ENCODE measurements around the gene TMEM119. TPM values are rescaled to one million over a fixed set of nuclear protein-coding genes. Genes with fewer than 3 reads are reported as not detected.
"Not testable (repeated sequence)": the region's sequence is repeated elsewhere in the genome, so short reads cannot be mapped to it uniquely, and the experiment has no call there.

Gene TMEM119
- polyA plus RNA-seq, 3 donors = 2.3 to 14.7 (median 7.0) TPM

- WGBS, 3 donors = 47 to 90% (median 83%) methylated on average over 14 of the region's 14 CpGs
- H3K27ac ChIP-seq (ENCODE audit: low read depth, low read length) = no peak overlapping the region
Observed at GRCh38 chr12:108619369-108620160, 21.7 kb upstream of the TMEM119 start.

GRCh38 chr12:108618953-108619274, 21.0 kb upstream of the TMEM119 start:
- 81 to 87% (median 86%) methylated on average over 4 of the region's 4 CpGs for WGBS, 3 donors
- not testable (repeated sequence) for H3K27ac ChIP-seq (ENCODE audit: low read depth, low read length)

- 4 to 14% (median 14%) methylated on average over 16 of the region's 16 CpGs for WGBS, 3 donors
- H3K27ac ChIP-seq (ENCODE audit: low read depth, low read length) = no peak overlapping the region
Observed at GRCh38 chr12:108618079-108618952, 20.4 kb upstream of the TMEM119 start.

- H3K27ac ChIP-seq (ENCODE audit: low read depth, low read length) = no peak overlapping the region
- WGBS, 3 donors = 67 to 74% (median 70%) methylated on average over 14 of the region's 14 CpGs
Observed at GRCh38 chr12:108616941-108617858, 19.3 kb upstream of the TMEM119 start.

GRCh38 chr12:108616359-108616758, 18.5 kb upstream of the TMEM119 start:
- 72 to 100% (median 93%) methylated on average over 2 of the region's 2 CpGs for WGBS, 3 donors
- no peak overlapping the region for H3K27ac ChIP-seq (ENCODE audit: low read depth, low read length)

GRCh38 chr12:108615918-108616317, 18.0 kb upstream of the TMEM119 start:
- H3K27ac ChIP-seq (ENCODE audit: low read depth, low read length) = no peak overlapping the region
- WGBS, 3 donors = 78 to 96% (median 93%) methylated on average over 1 of the region's 1 CpG

- 82 to 97% (median 89%) methylated on average over 6 of the region's 6 CpGs for WGBS, 3 donors
- H3K27ac ChIP-seq (ENCODE audit: low read depth, low read length) = no peak overlapping the region
Observed at GRCh38 chr12:108614639-108615038, 16.8 kb upstream of the TMEM119 start.

GRCh38 chr12:108614041-108614440, 16.2 kb upstream of the TMEM119 start:
- 71 to 91% (median 85%) methylated on average over 4 of the region's 4 CpGs for WGBS, 3 donors
- no peak overlapping the region for H3K27ac ChIP-seq (ENCODE audit: low read depth, low read length)

- 51 to 68% (median 57%) methylated on average over 9 of the region's 9 CpGs for WGBS, 3 donors
- H3K27ac ChIP-seq (ENCODE audit: low read depth, low read length) = no peak overlapping the region
Observed at GRCh38 chr12:108613548-108613947, 15.7 kb upstream of the TMEM119 start.

- 55 to 85% (median 84%) methylated on average over 8 of the region's 8 CpGs for WGBS, 3 donors
- H3K27ac ChIP-seq (ENCODE audit: low read depth, low read length) = no peak overlapping the region
Observed at GRCh38 chr12:108612788-108613282, 15.0 kb upstream of the TMEM119 start.

GRCh38 chr12:108611884-108612415, 14.1 kb upstream of the TMEM119 start:
- no peak overlapping the region for H3K27ac ChIP-seq (ENCODE audit: low read depth, low read length)
- WGBS, 3 donors = 30 to 74% (median 63%) methylated on average over 5 of the region's 5 CpGs

GRCh38 chr12:108610856-108611605, 13.1 kb upstream of the TMEM119 start:
- WGBS, 3 donors = 75 to 87% (median 84%) methylated on average over 15 of the region's 15 CpGs

GRCh38 chr12:108610336-108610815, 12.5 kb upstream of the TMEM119 start:
- H3K27ac ChIP-seq (ENCODE audit: low read depth, low read length) = no peak overlapping the region
- 81 to 93% (median 92%) methylated on average over 8 of the region's 8 CpGs for WGBS, 3 donors

More at GRCh38 chr12:108610856-108611605, 13.1 kb upstream of the TMEM119 start:
- H3K27ac ChIP-seq (ENCODE audit: low read depth, low read length) = no peak overlapping the region

- 39 to 61% (median 39%) methylated on average over 21 of the region's 21 CpGs for WGBS, 3 donors
- H3K27ac ChIP-seq (ENCODE audit: low read depth, low read length) = no peak overlapping the region
Observed at GRCh38 chr12:108609537-108610335, 11.9 kb upstream of the TMEM119 start.

GRCh38 chr12:108608616-108609015, 10.7 kb upstream of the TMEM119 start:
- no peak overlapping the region for H3K27ac ChIP-seq (ENCODE audit: low read depth, low read length)
- 65 to 85% (median 73%) methylated on average over 5 of the region's 5 CpGs for WGBS, 3 donors

- 73 to 94% (median 92%) methylated on average over 10 of the region's 10 CpGs for WGBS, 3 donors
- H3K27ac ChIP-seq (ENCODE audit: low read depth, low read length) = no peak overlapping the region
Observed at GRCh38 chr12:108607981-108608600, 10.2 kb upstream of the TMEM119 start.

All from adipose tissue (tissue), 3 donors.